ENCODE data around the gene OR5D13.

Gene OR5D13

DNA sequence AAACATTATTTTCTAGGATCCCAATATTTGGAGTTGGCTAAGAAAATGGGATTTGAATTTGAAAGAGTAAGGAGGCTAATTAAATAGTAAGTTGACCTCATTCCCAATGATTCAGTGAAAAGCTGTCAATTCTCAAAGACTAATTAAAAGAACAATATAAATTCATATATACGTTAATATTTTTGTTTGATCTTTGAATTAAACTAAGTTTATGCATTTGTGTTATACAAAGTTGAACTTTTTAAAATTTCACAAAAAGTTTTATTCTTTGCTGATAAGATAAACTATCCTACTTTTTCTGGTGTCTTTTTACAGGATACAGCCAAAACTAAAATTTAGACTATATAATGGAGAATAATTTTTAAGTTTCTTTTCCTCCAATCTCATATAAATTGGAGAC, 37.8 kb downstream of the OR5D13 start, which contains the start of gene OR5L1:
OR5L1 (plus strand) TSS at position 301 of the 400 bp plus-strand sequence. CDS start 100 bp downstream, outside the sequence.
- H3K4me3 ChIP-seq (ENCODE audit: low read depth, low read length): no peak within 1 kb of the TSS
- TF ChIP-seq, protein P1, sequence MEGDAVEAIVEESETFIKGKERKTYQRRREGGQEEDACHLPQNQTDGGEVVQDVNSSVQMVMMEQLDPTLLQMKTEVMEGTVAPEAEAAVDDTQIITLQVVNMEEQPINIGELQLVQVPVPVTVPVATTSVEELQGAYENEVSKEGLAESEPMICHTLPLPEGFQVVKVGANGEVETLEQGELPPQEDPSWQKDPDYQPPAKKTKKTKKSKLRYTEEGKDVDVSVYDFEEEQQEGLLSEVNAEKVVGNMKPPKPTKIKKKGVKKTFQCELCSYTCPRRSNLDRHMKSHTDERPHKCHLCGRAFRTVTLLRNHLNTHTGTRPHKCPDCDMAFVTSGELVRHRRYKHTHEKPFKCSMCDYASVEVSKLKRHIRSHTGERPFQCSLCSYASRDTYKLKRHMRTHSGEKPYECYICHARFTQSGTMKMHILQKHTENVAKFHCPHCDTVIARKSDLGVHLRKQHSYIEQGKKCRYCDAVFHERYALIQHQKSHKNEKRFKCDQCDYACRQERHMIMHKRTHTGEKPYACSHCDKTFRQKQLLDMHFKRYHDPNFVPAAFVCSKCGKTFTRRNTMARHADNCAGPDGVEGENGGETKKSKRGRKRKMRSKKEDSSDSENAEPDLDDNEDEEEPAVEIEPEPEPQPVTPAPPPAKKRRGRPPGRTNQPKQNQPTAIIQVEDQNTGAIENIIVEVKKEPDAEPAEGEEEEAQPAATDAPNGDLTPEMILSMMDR (IDR thresholded peaks at IDR 0.05; ENCODE audit: borderline replicate concordance, insufficient read depth, low read depth, low read length): no peak

- H3K4me3 ChIP-seq (ENCODE audit: low read depth, low read length): no peak within 1 kb of the TSS
- TF ChIP-seq, protein P1 (IDR thresholded peaks at IDR 0.05; ENCODE audit: borderline replicate concordance, insufficient read depth, low read depth, low read length): no peak
Measured at GRCh38 chr11:55819330-55819729, 46.1 kb downstream of the OR5D13 start, which contains the start of gene OR5D18. Gene OR5D18 (plus strand): TSS chr11:55819630. CDS start chr11:55819630, 0 bp downstream.
